ENCODE measurements around the gene AHRR. TPM values are rescaled to one million over a fixed set of nuclear protein-coding genes. Genes with fewer than 3 reads are reported as not detected.

Gene AHRR
- total RNA-seq, 1 donor from 2014 or later: not detected

- Histone ChIP-seq H3K36me3 (no peaks in the 10 kb centered on the region), H3K4me3 (no peak overlapping the region), H3K27ac (no peak overlapping the region), H3K27me3 (no peaks in the 10 kb centered on the region), H3K9me3 (no peaks in the 10 kb centered on the region), H3K4me1 (no peaks in the 10 kb centered on the region)
- TF ChIP-seq CTCF (IDR thresholded peaks at IDR 0.05): no peak
- peak in 1 of 2 donors; percentile 39 for DNase-seq (ENCODE audit: low spot score in 2 of 2)
- intact Hi-C loops (cut with DNase I): no loop called here
Measured at GRCh38 chr5:435961-436640, 114.6 kb downstream of the AHRR start.

- DNase-seq (ENCODE audit: low spot score in 2 of 2): peak in 1 of 2 donors; percentile 27
- Histone ChIP-seq H3K36me3 (no peaks in the 10 kb centered on the region), H3K27me3 (no peaks in the 10 kb centered on the region), H3K4me1 (no peaks in the 10 kb centered on the region), H3K4me3 (no peak overlapping the region), H3K27ac (no peak overlapping the region), H3K9me3 (no peaks in the 10 kb centered on the region)
- TF ChIP-seq CTCF (IDR thresholded peaks at IDR 0.05): no peak
- intact Hi-C loops (cut with DNase I): no loop called here
Measured at GRCh38 chr5:436641-436975, 115.1 kb downstream of the AHRR start.

DNA sequence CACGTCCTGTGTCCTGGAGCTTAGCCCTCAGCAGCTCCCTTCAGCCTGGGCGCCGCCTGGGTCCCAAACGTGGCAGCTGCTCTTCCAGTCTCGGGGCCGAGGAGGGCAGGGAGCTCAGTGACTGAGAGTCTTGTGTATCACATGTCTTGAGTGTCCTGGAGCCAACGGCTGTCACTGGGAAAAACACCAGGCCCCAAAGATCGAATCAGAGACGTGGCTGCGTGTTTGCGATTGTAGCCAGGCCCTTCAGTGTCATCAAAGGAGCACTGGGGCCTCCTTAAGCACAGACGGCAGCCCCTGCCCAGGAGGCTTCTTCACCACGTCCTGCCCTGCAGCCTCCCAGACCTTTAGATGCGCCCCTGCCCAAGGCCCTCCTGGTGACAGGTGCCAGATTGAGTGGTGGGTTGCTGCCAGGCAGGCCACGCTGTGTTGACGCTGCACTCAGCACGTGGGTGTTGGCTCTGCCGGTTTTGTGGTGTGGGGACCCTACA, 115.8 kb downstream of the AHRR start:
- TF ChIP-seq CTCF (IDR thresholded peaks at IDR 0.05): no peak
- intact Hi-C loops (cut with DNase I): no loop called here
- DNase-seq (ENCODE audit: low spot score in 2 of 2): peak in 1 of 2 donors; percentile 33
- Histone ChIP-seq H3K27ac (no peak overlapping the region), H3K27me3 (no peaks in the 10 kb centered on the region), H3K36me3 (no peaks in the 10 kb centered on the region), H3K4me3 (no peak overlapping the region), H3K4me1 (peaks cover 3 to 5% of the 10 kb centered on the region in 2 donors), H3K9me3 (no peaks in the 10 kb centered on the region)

GRCh38 chr5:438481-438981, 117.0 kb downstream of the AHRR start:
- H3K4me1 ChIP-seq: peaks cover 4 to 6% of the 10 kb centered on the region in 2 donors
- no peak overlapping the region for H3K27ac ChIP-seq
- H3K27me3 ChIP-seq: no peaks in the 10 kb centered on the region
- peak in 1 of 2 donors; percentile 33 for DNase-seq (ENCODE audit: low spot score in 2 of 2)
- no peaks in the 10 kb centered on the region for H3K36me3 ChIP-seq
- intact Hi-C loops (cut with DNase I): no loop called here
- no peak for TF ChIP-seq CTCF (IDR thresholded peaks at IDR 0.05)
- no peak overlapping the region for H3K4me3 ChIP-seq
- no peaks in the 10 kb centered on the region for H3K9me3 ChIP-seq

GRCh38 chr5:439181-439580, 117.7 kb downstream of the AHRR start:
- Histone ChIP-seq H3K9me3 (no peaks in the 10 kb centered on the region), H3K27me3 (no peaks in the 10 kb centered on the region), H3K4me1 (peaks cover 9 to 12% of the 10 kb centered on the region in 2 donors), H3K36me3 (no peaks in the 10 kb centered on the region), H3K27ac (no peak overlapping the region), H3K4me3 (no peak overlapping the region)
- intact Hi-C loops (cut with DNase I): no loop called here
- TF ChIP-seq CTCF (IDR thresholded peaks at IDR 0.05): no peak
- DNase-seq (ENCODE audit: low spot score in 2 of 2): peak in 1 of 2 donors; percentile 47

All from ascending aorta (tissue), 2 donors.